PFSK-1 (cell line): ENCODE results near the gene BAG1.

Experiments
- FOXP2 ChIP-seq: optimal IDR thresholded peaks from 2 replicates; pipeline ENCODE3; 2011; ENCODE audit warnings: borderline replicate concordance, control low read depth, inconsistent platforms; ENCODE audit not compliant: insufficient read depth; ENCODE audit errors: extremely low read length, extremely low read depth
- POLR2AphosphoS5 ChIP-seq: IDR thresholded peaks from 2 replicates; pipeline ENCODE4 v1.6.1; 2012; ENCODE audit warnings: low read depth, mild to moderate bottlenecking, control low read depth, low read length, moderate library complexity
- SIN3A ChIP-seq: IDR thresholded peaks from 2 replicates; pipeline ENCODE4 v1.6.1; 2012; ENCODE audit warnings: mild to moderate bottlenecking, low read length, moderate library complexity, borderline replicate concordance; ENCODE audit not compliant: insufficient read depth
- TAF1 ChIP-seq: IDR thresholded peaks from 2 replicates; pipeline ENCODE4 v1.6.1; 2012; ENCODE audit warnings: low read length, control low read depth, borderline replicate concordance; ENCODE audit not compliant: insufficient read depth
- TF ChIP-seq, protein P1 (sequence below), 2 experiments: IDR thresholded peaks; 2 replicates each; pipeline versions ENCODE4 v1.6.1 to v1.8.0; 2011 to 2012; ENCODE audit warnings: low read depth in 2 of 2, low read length in 2 of 2, control low read depth in 1 of 2, inconsistent platforms in 1 of 2, mild to moderate bottlenecking in 1 of 2, moderate library complexity in 1 of 2; ENCODE audit not compliant: insufficient read depth in 1 of 2

Gene BAG1

DNA sequence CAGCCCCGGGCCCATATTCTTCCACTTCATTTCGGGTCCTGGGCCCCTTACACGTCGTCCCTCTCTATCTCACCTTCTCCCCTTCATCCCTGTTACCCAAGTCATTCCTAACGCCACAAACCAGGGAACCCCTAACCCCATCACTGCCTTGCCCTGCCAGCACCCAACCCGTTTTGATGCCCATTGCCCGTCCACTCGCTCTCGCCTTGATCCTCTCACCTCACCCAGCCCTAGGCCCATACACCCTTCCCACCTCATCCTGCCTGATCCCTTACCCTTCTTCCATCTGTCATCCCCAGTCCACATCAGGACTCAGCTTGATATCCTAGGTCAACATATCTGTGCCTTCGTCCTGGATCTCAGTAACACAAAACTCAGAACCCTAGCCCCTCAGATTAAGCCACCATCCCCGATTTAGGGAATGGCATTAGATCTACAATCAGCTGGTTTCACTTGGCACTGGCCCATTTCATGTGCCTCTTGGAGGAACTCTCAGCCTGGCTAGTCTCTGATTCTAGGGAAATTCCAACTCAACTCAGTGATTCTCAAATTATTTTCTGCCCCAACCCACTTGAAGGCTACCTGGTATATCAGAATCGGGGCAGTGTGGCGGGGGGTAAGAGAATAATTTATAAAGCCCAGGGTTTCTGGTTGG is 830 bp upstream of the BAG1 start:
- no peak for TF ChIP-seq SIN3A
- TF ChIP-seq, protein P1, sequence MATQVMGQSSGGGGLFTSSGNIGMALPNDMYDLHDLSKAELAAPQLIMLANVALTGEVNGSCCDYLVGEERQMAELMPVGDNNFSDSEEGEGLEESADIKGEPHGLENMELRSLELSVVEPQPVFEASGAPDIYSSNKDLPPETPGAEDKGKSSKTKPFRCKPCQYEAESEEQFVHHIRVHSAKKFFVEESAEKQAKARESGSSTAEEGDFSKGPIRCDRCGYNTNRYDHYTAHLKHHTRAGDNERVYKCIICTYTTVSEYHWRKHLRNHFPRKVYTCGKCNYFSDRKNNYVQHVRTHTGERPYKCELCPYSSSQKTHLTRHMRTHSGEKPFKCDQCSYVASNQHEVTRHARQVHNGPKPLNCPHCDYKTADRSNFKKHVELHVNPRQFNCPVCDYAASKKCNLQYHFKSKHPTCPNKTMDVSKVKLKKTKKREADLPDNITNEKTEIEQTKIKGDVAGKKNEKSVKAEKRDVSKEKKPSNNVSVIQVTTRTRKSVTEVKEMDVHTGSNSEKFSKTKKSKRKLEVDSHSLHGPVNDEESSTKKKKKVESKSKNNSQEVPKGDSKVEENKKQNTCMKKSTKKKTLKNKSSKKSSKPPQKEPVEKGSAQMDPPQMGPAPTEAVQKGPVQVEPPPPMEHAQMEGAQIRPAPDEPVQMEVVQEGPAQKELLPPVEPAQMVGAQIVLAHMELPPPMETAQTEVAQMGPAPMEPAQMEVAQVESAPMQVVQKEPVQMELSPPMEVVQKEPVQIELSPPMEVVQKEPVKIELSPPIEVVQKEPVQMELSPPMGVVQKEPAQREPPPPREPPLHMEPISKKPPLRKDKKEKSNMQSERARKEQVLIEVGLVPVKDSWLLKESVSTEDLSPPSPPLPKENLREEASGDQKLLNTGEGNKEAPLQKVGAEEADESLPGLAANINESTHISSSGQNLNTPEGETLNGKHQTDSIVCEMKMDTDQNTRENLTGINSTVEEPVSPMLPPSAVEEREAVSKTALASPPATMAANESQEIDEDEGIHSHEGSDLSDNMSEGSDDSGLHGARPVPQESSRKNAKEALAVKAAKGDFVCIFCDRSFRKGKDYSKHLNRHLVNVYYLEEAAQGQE (IDR thresholded peaks at IDR 0.05; ENCODE audit: insufficient read depth in 1 of 2, low read depth in 2 of 2, low read length in 2 of 2): no peak
- no peak for TF ChIP-seq FOXP2
- TF ChIP-seq TAF1: no peak
- no peak for TF ChIP-seq POLR2AphosphoS5

DNA sequence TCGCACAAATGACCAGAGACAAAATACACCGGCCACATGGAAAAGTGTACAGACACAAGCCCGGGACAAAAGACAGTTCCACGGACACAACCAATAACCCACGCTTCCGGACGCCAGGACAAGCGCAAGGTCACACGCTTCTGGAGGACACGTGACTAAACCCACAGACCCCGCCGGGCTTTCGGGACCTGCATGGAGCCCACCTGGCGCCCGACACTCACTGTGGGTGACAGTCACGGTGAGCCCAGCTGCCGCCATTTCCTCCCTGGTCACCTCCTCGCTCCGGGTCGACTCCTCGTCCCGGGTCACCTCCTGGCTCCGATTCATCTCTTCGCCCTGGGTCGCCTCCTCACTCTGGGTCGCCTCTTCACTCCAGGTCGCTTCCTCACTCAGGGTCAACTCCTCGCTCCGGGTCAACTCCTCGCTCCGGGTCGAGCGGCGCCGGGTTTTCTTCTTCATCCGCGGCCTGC is 470 bp downstream of the BAG1 start:
- TF ChIP-seq POLR2AphosphoS5 (no peak), FOXP2 (no peak), SIN3A (peak; percentile 30; the same call in 1 of the 2 replicates), TAF1 (no peak; the same call in 1 of the 2 replicates)
- TF ChIP-seq, protein P1 (IDR thresholded peaks at IDR 0.05; ENCODE audit: insufficient read depth in 1 of 2, low read depth in 2 of 2, low read length in 2 of 2): no peak

DNA sequence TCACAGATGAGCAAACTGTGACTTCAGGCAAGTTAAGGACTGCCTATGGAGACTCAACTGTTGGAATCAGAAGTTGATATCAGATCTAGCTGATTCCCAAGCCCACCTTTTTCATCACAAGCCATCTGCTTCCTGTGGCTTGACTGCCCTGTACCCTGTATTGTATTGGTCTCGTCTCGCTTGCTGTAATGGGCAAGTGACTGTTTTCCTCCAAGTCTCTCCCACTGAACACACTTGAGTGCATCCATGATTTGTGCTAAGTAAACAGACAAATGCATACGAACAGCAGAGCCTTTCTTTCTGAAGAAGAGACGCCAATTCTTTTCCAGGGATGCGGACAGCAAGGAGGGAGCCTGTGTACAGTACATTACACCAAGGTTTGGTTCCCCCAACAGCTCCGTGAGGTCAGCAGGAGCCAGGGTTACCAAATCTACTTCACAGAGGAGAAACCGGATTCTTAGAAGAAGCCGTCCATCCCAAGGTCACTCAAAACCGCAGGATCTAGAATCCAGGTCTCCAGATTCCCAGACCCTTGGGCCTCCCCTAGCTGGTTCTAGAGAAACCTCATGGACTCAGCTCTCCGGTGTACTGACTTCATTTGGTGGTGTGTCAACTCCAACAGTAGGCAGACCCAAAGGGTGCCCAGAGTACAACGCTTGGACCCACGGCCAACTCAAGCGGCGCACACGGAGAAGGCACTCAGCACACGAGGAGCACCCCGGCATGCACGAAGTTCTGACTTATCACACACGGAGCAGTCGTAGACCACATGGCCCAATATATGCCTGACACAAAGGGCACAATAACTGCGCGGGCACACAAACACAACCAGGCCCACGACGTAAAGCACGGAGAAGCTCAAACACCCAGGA is 1.1 kb downstream of the BAG1 start:
- TF ChIP-seq POLR2AphosphoS5 (no peak), TAF1 (no peak), FOXP2 (no peak), SIN3A (no peak)
- TF ChIP-seq, protein P1 (IDR thresholded peaks at IDR 0.05; ENCODE audit: insufficient read depth in 1 of 2, low read depth in 2 of 2, low read length in 2 of 2): no peak

DNA sequence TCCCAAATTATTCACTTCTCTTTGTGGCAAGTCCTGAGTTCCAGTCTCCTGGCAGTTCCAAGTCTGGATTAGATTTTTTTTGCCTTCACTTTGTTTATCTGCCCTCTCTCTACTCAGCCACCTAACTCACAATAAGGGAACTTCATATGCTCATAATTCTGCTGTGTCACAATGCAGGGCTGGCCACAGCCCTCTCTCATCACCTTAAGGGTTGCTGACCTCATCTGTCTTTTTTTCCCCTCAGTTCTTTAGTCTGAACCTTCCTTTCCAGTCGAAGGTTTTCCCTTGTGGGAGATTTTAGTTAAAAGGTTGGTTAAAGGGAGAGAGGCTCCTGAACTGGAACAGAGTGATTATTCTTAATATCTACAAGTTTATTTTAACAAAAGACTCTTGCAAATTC is 4.1 kb downstream of the BAG1 start:
- no peak for TF ChIP-seq SIN3A
- TF ChIP-seq, protein P1 (IDR thresholded peaks at IDR 0.05; ENCODE audit: insufficient read depth in 1 of 2, low read depth in 2 of 2, low read length in 2 of 2): no peak
- no peak for TF ChIP-seq POLR2AphosphoS5
- TF ChIP-seq TAF1: no peak
- no peak for TF ChIP-seq FOXP2
